ENCODE results near the gene GABRG2. TPM values are rescaled to one million over a fixed set of nuclear protein-coding genes. Genes with fewer than 3 reads are reported as not detected.

GABRG2 gene
- total RNA-seq, 1 donor from 2014 or later: 0.74 TPM

DNA sequence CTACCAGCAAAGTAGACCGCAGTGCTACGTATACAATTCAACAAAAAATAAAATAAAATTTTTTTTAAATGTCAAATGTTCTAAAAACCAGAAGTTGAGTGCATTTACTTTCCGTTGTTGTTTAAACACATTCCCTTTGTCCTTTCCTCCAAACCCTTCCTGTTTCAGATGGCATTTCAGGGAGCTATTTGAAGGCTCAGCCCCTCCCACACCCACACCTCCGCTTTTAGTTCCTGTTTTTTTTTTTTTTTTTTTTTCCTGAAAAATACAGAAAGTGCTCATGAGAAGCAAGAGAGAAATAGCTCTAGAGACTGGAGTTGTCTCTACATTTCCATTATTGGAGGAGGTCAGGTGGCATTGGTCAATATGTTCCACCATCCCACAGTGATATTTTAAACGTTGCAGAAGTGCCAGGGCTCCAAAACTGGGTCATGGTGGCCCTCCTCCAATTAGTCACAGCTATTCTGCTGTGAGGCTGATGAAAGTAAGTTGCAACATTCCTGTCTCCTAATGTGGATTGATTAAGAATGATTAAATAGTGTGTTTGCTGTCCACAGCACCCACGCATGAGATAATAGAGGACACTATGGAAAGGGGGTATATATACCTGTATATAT is 106.9 kb downstream of the GABRG2 start:
- no peak for TF ChIP-seq POLR2AphosphoS5 (IDR thresholded peaks at IDR 0.05; ENCODE audit: insufficient read depth in 1 of 2, low read depth in 1 of 2)
- no peak for TF ChIP-seq POLR2A (IDR thresholded peaks at IDR 0.05)
- no peak for TF ChIP-seq CTCF (IDR thresholded peaks at IDR 0.05)
- intact Hi-C loops (cut with DNase I): no loop called here
- H3K4me3 ChIP-seq: no peak overlapping the region
- H3K27ac ChIP-seq: no peak overlapping the region
- no peaks in the 10 kb centered on the region for H3K27me3 ChIP-seq
- DNase-seq (ENCODE audit: extremely low spot score in 2 of 2): no peak
- H3K9me3 ChIP-seq: no peaks in the 10 kb centered on the region
- no peaks in the 10 kb centered on the region for H3K36me3 ChIP-seq
- no peaks in the 10 kb centered on the region for H3K4me1 ChIP-seq

DNA sequence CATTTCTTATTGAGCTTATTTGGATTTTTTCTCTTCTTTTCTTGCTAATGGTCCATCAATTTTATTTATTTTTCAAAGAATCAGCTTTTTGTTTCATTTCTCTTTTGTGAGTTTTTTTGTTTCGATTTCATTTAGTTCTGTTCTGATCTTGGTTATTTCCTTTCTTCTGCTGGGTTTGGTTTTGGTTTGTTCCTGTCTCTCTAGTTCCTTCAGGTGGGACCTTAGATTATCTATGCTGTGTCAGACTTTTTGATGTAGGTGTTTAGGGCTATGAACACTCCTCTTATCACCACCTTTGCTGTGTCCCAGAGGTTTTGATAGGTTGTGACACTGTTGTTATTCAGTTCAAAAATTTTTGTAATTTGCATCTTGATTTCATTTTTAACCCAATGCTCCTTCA is 119.8 kb downstream of the GABRG2 start:
- intact Hi-C loops (cut with DNase I): no loop called here
- no peaks in the 10 kb centered on the region for H3K36me3 ChIP-seq
- TF ChIP-seq POLR2A (IDR thresholded peaks at IDR 0.05) (no peak), POLR2AphosphoS5 (IDR thresholded peaks at IDR 0.05; ENCODE audit: insufficient read depth in 1 of 2, low read depth in 1 of 2) (no peak), CTCF (IDR thresholded peaks at IDR 0.05) (no peak)

DNA sequence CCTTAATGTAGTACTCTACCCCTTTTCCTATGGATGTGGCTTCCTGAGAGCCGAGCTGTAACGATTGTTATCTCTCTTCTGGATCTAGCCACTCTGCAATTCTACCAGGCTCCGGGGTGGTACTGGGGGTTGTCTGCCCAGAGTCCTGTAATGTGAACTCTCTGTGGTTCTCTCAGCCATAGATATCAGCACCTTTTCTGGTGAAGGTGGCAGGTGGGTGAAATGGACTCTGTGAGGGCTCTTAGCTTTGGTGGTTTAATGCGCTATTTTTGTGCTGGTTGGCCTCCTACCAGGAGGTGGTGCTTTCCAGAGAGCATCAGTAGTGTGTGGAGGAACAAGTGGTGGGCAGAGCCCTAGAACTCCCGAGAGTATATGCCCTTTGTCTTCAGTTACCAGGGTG is 122.1 kb downstream of the GABRG2 start:
- Histone ChIP-seq H3K4me3 (no peak overlapping the region), H3K36me3 (no peaks in the 10 kb centered on the region), H3K27me3 (no peaks in the 10 kb centered on the region), H3K9me3 (no peaks in the 10 kb centered on the region), H3K4me1 (no peaks in the 10 kb centered on the region), H3K27ac (no peak overlapping the region)
- no peak for TF ChIP-seq CTCF (IDR thresholded peaks at IDR 0.05)
- no peak for TF ChIP-seq POLR2A (IDR thresholded peaks at IDR 0.05)
- TF ChIP-seq POLR2AphosphoS5 (IDR thresholded peaks at IDR 0.05; ENCODE audit: insufficient read depth in 1 of 2, low read depth in 1 of 2): no peak
- no peak for DNase-seq (ENCODE audit: extremely low spot score in 2 of 2)
- intact Hi-C loops (cut with DNase I): no loop called here

More for the DNA sequence above, 119.8 kb downstream of the GABRG2 start:
- no peak for DNase-seq (ENCODE audit: extremely low spot score in 2 of 2)
- Histone ChIP-seq H3K4me3 (no peak overlapping the region), H3K4me1 (no peaks in the 10 kb centered on the region), H3K9me3 (no peaks in the 10 kb centered on the region), H3K27ac (no peak overlapping the region), H3K27me3 (no peaks in the 10 kb centered on the region)

GRCh38 chr5:162193012-162193411 is 125.4 kb downstream of the GABRG2 start:
- Histone ChIP-seq H3K27me3 (no peaks in the 10 kb centered on the region), H3K4me3 (no peak overlapping the region), H3K4me1 (no peaks in the 10 kb centered on the region), H3K36me3 (no peaks in the 10 kb centered on the region), H3K27ac (no peak overlapping the region), H3K9me3 (no peaks in the 10 kb centered on the region)
- DNase-seq (ENCODE audit: extremely low spot score in 2 of 2): no peak
- intact Hi-C loops (cut with DNase I): no loop called here
- TF ChIP-seq CTCF (IDR thresholded peaks at IDR 0.05) (no peak), POLR2A (IDR thresholded peaks at IDR 0.05) (no peak), POLR2AphosphoS5 (IDR thresholded peaks at IDR 0.05; ENCODE audit: insufficient read depth in 1 of 2, low read depth in 1 of 2) (no peak)

DNA sequence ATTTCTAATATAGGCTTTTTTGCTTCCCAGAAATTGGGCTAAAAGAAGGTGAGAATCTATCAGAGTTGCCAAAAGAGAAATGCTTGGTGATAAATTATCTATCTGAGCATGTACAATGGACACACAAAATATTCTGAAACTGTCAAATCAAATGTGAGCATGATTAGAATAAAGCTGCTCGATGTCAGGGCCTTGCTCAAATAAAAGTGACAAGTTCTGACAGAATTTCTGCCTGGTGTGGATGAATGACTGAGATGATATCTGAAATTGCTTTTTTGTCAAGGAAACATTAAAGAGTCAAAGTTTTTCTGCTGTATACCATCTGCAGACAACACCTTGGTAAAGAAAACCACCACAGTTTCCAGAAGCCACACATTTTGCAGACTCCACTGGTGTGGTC is 128.8 kb downstream of the GABRG2 start:
- H3K9me3 ChIP-seq: no peaks in the 10 kb centered on the region
- H3K27ac ChIP-seq: no peak overlapping the region
- no peak for DNase-seq (ENCODE audit: extremely low spot score in 2 of 2)
- H3K4me3 ChIP-seq: no peak overlapping the region
- no peaks in the 10 kb centered on the region for H3K4me1 ChIP-seq
- no peaks in the 10 kb centered on the region for H3K36me3 ChIP-seq
- intact Hi-C loops (cut with DNase I): no loop called here
- TF ChIP-seq POLR2A (IDR thresholded peaks at IDR 0.05): no peak
- TF ChIP-seq POLR2AphosphoS5 (IDR thresholded peaks at IDR 0.05; ENCODE audit: insufficient read depth in 1 of 2, low read depth in 1 of 2): no peak
- TF ChIP-seq CTCF (IDR thresholded peaks at IDR 0.05): no peak
- no peaks in the 10 kb centered on the region for H3K27me3 ChIP-seq
